Right ventricle myocardium superior (tissue), 1 donor: ENCODE measurements around the gene YES1. TPM values are rescaled to one million over a fixed set of nuclear protein-coding genes. Genes with fewer than 3 reads are reported as not detected.

Experiments
- ATAC-seq: fragments of 200-7000 bp; cut with Tn5 transposase; one replicate; pipeline ENCODE4 v1.9.1; 2020; ENCODE audit warnings: mild to moderate bottlenecking; ENCODE audit not compliant: poor library complexity
- DNase-seq: peaks from one replicate; pipeline ENCODE4 v3.0.0-alpha.2; 2020
- intact Hi-C: fragments of 100-400 bp; cut with DNase I; formaldehyde crosslinking; loops from one replicate; pipeline ENCODE4 v1.11.2; 2022
- total RNA-seq: library from RNA; stranded (reverse); fragmentation: NEBNext Ultra II Directional; extraction: Animal tissue kit (Norgen Biotek cat#: 25700); gene quantifications from one replicate; pipeline ENCODE4 v1.2.1, GENCODE V29; 2021
- donor health status: DM: no; HTN: yes; CAD: no; lungs with severe emphysema.

YES1 gene
- total RNA-seq, 1 donor from 2014 or later, result 21.8 TPM

DNA sequence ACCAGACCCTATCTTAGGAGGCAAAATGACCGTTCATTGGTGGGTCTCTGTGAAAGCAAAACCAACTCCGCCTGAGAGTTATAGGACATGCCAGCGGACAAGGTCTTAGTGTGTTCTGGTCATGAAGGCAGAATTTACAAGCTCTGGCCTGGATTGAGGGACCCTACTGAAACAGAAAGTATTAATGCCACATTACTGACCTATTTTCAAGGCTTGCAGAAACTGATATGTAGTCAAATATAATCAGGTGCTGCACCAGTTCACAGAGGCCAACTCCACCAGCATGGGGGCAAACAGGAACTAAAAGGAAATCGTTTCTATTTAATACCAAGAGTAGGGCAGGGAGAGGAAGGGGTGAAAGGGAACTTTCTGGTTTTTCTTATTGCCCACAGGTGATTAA lies 134.9 kb downstream of the YES1 start:
- DNase-seq, result no peak

DNA sequence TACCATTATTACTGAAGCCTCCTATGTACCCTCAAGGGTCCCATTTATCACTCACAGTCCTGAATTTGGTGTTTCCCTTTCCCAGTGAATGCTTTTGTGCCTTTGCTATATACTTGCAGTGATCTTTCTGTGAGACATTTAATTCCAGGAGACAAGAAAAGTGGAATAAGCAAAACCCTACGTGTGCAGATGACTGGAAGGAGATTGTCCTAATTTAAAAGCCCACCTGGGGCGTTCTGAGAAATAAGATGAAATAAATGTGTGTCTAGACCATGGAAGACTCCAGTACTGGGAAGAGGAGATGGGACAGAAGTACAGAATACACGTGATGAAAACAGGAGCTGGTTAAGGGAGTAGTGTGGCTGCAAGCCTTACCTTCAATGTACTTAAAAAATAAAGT lies 135.3 kb downstream of the YES1 start:
- ATAC-seq (no peak), DNase-seq (no peak)
- intact Hi-C loops, result no loop called here

More for the DNA sequence above, 134.9 kb downstream of the YES1 start:
- intact Hi-C loops, result no loop called here
- no peak for ATAC-seq

DNA sequence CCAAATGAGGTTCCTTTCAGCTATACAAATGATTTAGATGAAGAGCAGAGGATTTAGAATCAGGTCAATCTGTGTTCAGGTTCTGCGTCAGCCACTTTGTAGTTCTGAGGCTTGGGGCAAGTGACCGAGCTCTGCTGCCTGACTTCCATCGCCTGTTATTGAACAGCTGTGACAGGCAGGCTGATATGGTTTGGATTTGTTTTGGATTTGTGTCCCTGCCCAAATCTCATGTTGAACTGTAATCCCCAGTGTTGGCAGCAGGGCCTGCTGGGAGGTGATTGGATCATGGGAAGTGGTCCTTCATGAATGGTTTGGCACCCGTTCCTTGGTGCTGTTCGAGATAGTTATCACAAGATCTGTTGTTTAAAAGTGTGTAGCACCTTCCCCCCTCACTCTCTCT lies 136.0 kb downstream of the YES1 start:
- DNase-seq (no peak), ATAC-seq (peak; percentile 66)
- intact Hi-C loops, result no loop called here

DNA sequence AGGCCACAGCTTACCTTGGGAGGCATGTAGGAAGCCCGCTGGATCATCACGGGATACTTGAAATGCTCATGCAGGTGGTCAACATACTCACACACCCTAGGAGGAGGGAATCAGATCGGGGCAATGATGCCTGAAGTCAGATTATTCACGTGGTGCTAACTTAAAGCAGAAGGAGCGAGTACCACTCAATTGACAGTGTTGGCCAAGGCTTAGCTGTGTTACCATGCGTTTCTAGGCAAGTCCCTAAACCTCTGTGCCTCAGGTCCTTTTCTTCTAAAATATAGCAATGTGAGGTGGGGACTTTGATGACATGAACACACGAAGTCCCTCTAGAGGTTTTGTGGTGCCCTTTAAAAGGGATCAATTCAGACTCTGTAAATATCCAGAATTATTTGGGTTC lies 136.7 kb downstream of the YES1 start:
- ATAC-seq, result no peak
- DNase-seq, result no peak
- intact Hi-C loops, result no loop called here

DNA sequence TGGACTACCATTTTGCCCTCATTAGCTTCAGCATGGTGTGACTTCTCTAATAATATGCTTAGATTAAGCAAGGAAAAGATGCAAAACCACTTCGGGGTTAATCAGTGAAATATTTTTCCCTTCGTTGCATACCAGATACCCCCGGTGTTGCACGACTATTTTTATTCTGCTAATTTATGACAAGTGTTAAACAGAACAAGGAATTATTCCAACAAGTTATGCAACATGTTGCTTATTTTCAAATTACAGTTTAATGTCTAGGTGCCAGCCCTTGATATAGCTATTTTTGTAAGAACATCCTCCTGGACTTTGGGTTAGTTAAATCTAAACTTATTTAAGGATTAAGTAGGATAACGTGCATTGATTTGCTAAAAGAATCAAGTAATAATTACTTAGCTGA lies 138.3 kb downstream of the YES1 start:
- ATAC-seq, result peak; percentile 9

DNA sequence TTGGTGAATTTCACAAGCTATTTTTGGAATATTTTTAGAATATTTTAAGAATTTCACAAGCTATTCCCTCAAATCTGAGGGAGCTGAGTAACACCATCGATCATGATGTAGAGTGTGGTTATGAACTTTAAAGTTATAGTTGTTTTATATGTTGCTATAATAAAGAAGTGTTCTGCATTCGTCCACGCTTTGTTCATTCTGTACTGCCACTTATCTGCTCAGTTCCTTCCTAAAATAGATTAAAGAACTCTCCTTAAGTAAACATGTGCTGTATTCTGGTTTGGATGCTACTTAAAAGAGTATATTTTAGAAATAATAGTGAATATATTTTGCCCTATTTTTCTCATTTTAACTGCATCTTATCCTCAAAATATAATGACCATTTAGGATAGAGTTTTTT lies 138.7 kb downstream of the YES1 start:
- ATAC-seq (peak; percentile 50), DNase-seq (no peak)
- intact Hi-C loops, result no loop called here

More for the DNA sequence above, 138.3 kb downstream of the YES1 start:
- no peak for DNase-seq
- intact Hi-C loops, result no loop called here

Other genes with a start within 250 kb of the YES1 start
- gene CETN1, start 231.9 kb downstream of the YES1 start, total RNA-seq, result not detected
- 0.22 TPM for gene CLUL1, start 215.3 kb downstream of the YES1 start, total RNA-seq
- 2.7 TPM for gene TYMS, start 154.6 kb downstream of the YES1 start, total RNA-seq
- gene ENOSF1, start 99.6 kb downstream of the YES1 start, total RNA-seq, result 20.9 TPM
- gene ADCYAP1, start 92.6 kb upstream of the YES1 start, total RNA-seq, result not detected